WTC11 (cell line): ENCODE data around the gene HBD.

Experiments used
- ELF4 ChIP-seq: sonication (generic); formaldehyde crosslinking; IDR thresholded peaks from 2 replicates; pipeline ENCODE4 v1.8.1; 2022; ENCODE audit warnings: low read depth, mild to moderate bottlenecking, moderate library complexity, missing genetic modification reagents
- IRF2 ChIP-seq: sonication (generic); formaldehyde crosslinking; IDR thresholded peaks from 2 replicates; pipeline ENCODE4 v1.8.0; 2022; ENCODE audit warnings: low read depth, missing genetic modification reagents, borderline replicate concordance
- NR3C1 ChIP-seq: sonication (generic); formaldehyde crosslinking; conservative IDR thresholded peaks from 2 replicates; pipeline ENCODE4 v1.8.1; 2023; ENCODE audit warnings: low read depth, mild to moderate bottlenecking, missing genetic modification reagents
- SMAD3 ChIP-seq: sonication (generic); formaldehyde crosslinking; IDR thresholded peaks from 2 replicates; pipeline ENCODE4 v1.8.0; 2022; ENCODE audit warnings: missing genetic modification reagents, mild to moderate bottlenecking, borderline replicate concordance
- TF ChIP-seq, protein P1 (sequence below): sonication (generic); formaldehyde crosslinking; IDR thresholded peaks from 2 replicates; pipeline ENCODE4 v1.8.0; 2023; ENCODE audit warnings: missing genetic modification reagents, mild to moderate bottlenecking, borderline replicate concordance
- TF ChIP-seq, protein P2 (sequence below): fragments of 200-600 bp; IDR thresholded peaks from 2 replicates; pipeline ENCODE4 v1.8.0; 2022; ENCODE audit warnings: antibody characterized with exemption
- TF ChIP-seq, protein P3 (sequence below): sonication (generic); formaldehyde crosslinking; IDR thresholded peaks from 2 replicates; pipeline ENCODE4 v1.8.0; 2022; ENCODE audit warnings: mild to moderate bottlenecking, missing genetic modification reagents
- TF ChIP-seq, protein P4 (sequence below): sonication (generic); formaldehyde crosslinking; IDR thresholded peaks from 2 replicates; pipeline ENCODE4 v1.8.0; 2022; ENCODE audit warnings: mild to moderate bottlenecking, missing genetic modification reagents

DNA sequence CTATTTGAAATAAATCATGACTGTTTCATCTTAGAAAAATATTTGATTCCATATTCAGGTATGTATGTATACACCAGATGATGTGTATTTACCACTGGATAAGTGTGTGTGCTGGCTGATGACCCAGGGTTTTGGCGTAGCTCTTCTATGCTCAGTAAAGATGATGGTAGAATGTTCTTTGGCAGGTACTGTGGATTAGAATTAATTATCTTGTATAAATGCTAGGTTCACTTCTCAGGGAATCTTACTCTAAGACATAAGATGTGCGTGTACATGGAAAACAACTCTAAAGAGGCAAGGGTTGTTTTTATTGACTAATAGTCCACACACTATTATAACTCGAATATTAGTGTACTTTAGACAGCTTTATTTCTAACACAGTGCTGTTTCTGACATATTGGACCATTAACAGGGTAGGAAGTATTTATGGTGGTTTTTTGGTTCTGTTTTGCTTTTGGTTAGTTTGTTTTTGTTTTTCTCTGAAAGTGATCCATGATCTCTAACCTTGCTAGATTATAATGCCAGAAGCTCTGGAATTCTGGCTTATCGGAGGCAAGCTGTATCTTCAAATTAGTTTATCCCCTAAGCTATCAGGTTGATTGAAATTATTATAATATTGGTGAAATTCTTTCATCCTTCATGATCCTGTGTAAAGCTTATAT, 16.4 kb upstream of the HBD start:
- no peak for TF ChIP-seq NR3C1 (CRISPR knock-in tag)
- TF ChIP-seq, protein P1, sequence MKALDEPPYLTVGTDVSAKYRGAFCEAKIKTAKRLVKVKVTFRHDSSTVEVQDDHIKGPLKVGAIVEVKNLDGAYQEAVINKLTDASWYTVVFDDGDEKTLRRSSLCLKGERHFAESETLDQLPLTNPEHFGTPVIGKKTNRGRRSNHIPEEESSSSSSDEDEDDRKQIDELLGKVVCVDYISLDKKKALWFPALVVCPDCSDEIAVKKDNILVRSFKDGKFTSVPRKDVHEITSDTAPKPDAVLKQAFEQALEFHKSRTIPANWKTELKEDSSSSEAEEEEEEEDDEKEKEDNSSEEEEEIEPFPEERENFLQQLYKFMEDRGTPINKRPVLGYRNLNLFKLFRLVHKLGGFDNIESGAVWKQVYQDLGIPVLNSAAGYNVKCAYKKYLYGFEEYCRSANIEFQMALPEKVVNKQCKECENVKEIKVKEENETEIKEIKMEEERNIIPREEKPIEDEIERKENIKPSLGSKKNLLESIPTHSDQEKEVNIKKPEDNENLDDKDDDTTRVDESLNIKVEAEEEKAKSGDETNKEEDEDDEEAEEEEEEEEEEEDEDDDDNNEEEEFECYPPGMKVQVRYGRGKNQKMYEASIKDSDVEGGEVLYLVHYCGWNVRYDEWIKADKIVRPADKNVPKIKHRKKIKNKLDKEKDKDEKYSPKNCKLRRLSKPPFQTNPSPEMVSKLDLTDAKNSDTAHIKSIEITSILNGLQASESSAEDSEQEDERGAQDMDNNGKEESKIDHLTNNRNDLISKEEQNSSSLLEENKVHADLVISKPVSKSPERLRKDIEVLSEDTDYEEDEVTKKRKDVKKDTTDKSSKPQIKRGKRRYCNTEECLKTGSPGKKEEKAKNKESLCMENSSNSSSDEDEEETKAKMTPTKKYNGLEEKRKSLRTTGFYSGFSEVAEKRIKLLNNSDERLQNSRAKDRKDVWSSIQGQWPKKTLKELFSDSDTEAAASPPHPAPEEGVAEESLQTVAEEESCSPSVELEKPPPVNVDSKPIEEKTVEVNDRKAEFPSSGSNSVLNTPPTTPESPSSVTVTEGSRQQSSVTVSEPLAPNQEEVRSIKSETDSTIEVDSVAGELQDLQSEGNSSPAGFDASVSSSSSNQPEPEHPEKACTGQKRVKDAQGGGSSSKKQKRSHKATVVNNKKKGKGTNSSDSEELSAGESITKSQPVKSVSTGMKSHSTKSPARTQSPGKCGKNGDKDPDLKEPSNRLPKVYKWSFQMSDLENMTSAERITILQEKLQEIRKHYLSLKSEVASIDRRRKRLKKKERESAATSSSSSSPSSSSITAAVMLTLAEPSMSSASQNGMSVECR (CRISPR knock-in tag), result no peak
- TF ChIP-seq, protein P2, sequence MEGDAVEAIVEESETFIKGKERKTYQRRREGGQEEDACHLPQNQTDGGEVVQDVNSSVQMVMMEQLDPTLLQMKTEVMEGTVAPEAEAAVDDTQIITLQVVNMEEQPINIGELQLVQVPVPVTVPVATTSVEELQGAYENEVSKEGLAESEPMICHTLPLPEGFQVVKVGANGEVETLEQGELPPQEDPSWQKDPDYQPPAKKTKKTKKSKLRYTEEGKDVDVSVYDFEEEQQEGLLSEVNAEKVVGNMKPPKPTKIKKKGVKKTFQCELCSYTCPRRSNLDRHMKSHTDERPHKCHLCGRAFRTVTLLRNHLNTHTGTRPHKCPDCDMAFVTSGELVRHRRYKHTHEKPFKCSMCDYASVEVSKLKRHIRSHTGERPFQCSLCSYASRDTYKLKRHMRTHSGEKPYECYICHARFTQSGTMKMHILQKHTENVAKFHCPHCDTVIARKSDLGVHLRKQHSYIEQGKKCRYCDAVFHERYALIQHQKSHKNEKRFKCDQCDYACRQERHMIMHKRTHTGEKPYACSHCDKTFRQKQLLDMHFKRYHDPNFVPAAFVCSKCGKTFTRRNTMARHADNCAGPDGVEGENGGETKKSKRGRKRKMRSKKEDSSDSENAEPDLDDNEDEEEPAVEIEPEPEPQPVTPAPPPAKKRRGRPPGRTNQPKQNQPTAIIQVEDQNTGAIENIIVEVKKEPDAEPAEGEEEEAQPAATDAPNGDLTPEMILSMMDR, result no peak
- TF ChIP-seq IRF2 (CRISPR knock-in tag), result no peak
- TF ChIP-seq, protein P3, sequence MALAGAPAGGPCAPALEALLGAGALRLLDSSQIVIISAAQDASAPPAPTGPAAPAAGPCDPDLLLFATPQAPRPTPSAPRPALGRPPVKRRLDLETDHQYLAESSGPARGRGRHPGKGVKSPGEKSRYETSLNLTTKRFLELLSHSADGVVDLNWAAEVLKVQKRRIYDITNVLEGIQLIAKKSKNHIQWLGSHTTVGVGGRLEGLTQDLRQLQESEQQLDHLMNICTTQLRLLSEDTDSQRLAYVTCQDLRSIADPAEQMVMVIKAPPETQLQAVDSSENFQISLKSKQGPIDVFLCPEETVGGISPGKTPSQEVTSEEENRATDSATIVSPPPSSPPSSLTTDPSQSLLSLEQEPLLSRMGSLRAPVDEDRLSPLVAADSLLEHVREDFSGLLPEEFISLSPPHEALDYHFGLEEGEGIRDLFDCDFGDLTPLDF (CRISPR knock-in tag), result no peak
- no peak for TF ChIP-seq ELF4
- TF ChIP-seq SMAD3, result no peak
- TF ChIP-seq, protein P4, sequence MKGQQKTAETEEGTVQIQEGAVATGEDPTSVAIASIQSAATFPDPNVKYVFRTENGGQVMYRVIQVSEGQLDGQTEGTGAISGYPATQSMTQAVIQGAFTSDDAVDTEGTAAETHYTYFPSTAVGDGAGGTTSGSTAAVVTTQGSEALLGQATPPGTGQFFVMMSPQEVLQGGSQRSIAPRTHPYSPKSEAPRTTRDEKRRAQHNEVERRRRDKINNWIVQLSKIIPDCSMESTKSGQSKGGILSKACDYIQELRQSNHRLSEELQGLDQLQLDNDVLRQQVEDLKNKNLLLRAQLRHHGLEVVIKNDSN (CRISPR knock-in tag), result no peak
